ENCODE results near the gene MFSD12. TPM values are rescaled to one million over a fixed set of nuclear protein-coding genes. Genes with fewer than 3 reads are reported as not detected.

MFSD12 gene
- total RNA-seq, 4 donors from 2014 or later = 22.3 to 77.3 (median 48.7) TPM

GRCh38 chr19:3538965-3539755 is 18.2 kb downstream of the MFSD12 start, which contains the start of gene TEKTIP1:
Gene TEKTIP1, plus strand, starts transcription at chr19:3539174. Its CDS starts 4 bp downstream, at chr19:3539178.
- no peak for ATAC-seq
- Histone ChIP-seq H3K9me3 (no peaks in the 10 kb centered on the region), H3K36me3 (peaks cover 0 to 22% of the 10 kb centered on the region in 2 donors), H3K4me1 (no peaks in the 10 kb centered on the region), H3K4me3 (no peak within 1 kb of the TSS), H3K27ac (no peak within 1 kb of the TSS), H3K27me3 (no peaks in the 10 kb centered on the region)
- intact Hi-C loops (cut with DNase I; ENCODE audit: low total_unique reads) (no loop called here), in situ Hi-C loops (cut with MboI; ENCODE audit: low sequenced_read_pairs in 4 of 4) (no loop called here)
- TF ChIP-seq CTCF (IDR thresholded peaks at IDR 0.05 in 4 of 5, conservative IDR thresholded peaks at IDR 0.05 in 1 of 5) = no peak
- no peak for TF ChIP-seq POLR2A (IDR thresholded peaks at IDR 0.05)
- DNase-seq = no peak

- Histone ChIP-seq H3K27me3 (no peaks in the 10 kb centered on the region), H3K9me3 (no peaks in the 10 kb centered on the region), H3K4me3 (no peak overlapping the region), H3K36me3 (peaks cover 0 to 28% of the 10 kb centered on the region in 2 donors), H3K27ac (no peak overlapping the region), H3K4me1 (no peaks in the 10 kb centered on the region)
- DNase-seq (no peak), ATAC-seq (no peak)
- in situ Hi-C loops (cut with MboI; ENCODE audit: low sequenced_read_pairs in 4 of 4) (no loop called here), intact Hi-C loops (cut with DNase I; ENCODE audit: low total_unique reads) (no loop called here)
- TF ChIP-seq POLR2A (IDR thresholded peaks at IDR 0.05) = no peak
- no peak for TF ChIP-seq CTCF (IDR thresholded peaks at IDR 0.05 in 4 of 5, conservative IDR thresholded peaks at IDR 0.05 in 1 of 5)
These were observed 19.0 kb downstream of the MFSD12 start for GRCh38 chr19:3538258-3538929.

- no peak for ATAC-seq
- peaks cover 0 to 35% of the 10 kb centered on the region in 2 donors for H3K36me3 ChIP-seq
These were observed 19.7 kb downstream of the MFSD12 start for GRCh38 chr19:3537438-3538240.

GRCh38 chr19:3537101-3537437 is 20.3 kb downstream of the MFSD12 start:
- no peak overlapping the region for H3K27ac ChIP-seq
- peaks cover 0 to 41% of the 10 kb centered on the region in 2 donors for H3K36me3 ChIP-seq
- H3K9me3 ChIP-seq = no peaks in the 10 kb centered on the region
- no peaks in the 10 kb centered on the region for H3K4me1 ChIP-seq
- H3K27me3 ChIP-seq = no peaks in the 10 kb centered on the region
- in situ Hi-C loops (cut with MboI; ENCODE audit: low sequenced_read_pairs in 4 of 4) = no loop called here
- ATAC-seq (no peak), DNase-seq (no peak)
- H3K4me3 ChIP-seq = no peak overlapping the region
- TF ChIP-seq CTCF (IDR thresholded peaks at IDR 0.05 in 4 of 5, conservative IDR thresholded peaks at IDR 0.05 in 1 of 5) (no peak), POLR2A (IDR thresholded peaks at IDR 0.05) (no peak)
- intact Hi-C loops (cut with DNase I; ENCODE audit: low total_unique reads) = no loop called here

More at GRCh38 chr19:3537438-3538240, 19.7 kb downstream of the MFSD12 start:
- TF ChIP-seq CTCF (IDR thresholded peaks at IDR 0.05 in 4 of 5, conservative IDR thresholded peaks at IDR 0.05 in 1 of 5) = no peak
- TF ChIP-seq POLR2A (IDR thresholded peaks at IDR 0.05) = no peak
- Histone ChIP-seq H3K27me3 (no peaks in the 10 kb centered on the region), H3K4me1 (no peaks in the 10 kb centered on the region), H3K4me3 (no peak overlapping the region), H3K27ac (no peak overlapping the region), H3K9me3 (no peaks in the 10 kb centered on the region)
- intact Hi-C loops (cut with DNase I; ENCODE audit: low total_unique reads) (no loop called here), in situ Hi-C loops (cut with MboI; ENCODE audit: low sequenced_read_pairs in 4 of 4) (no loop called here)
- DNase-seq = no peak
